A549 (cell line): ENCODE data around the gene NUP62. TPM values are rescaled to one million over a fixed set of nuclear protein-coding genes. Genes with fewer than 3 reads are reported as not detected.

ENCODE experiments used
- ATAC-seq, 2 experiments: fragments of 200-7000 bp in 1 of 2; fragments of >200 bp in 1 of 2; cut with Nextera tagmentation in 1 of 2; cut with Tn5 transposase in 1 of 2; 3 replicates each; pipeline versions ENCODE4 v1.8.0 to v1.9.1; 2018 to 2020; ENCODE audit warnings: mild to moderate bottlenecking in 1 of 2, moderate library complexity in 1 of 2
- CTCF ChIA-PET: fragments of 300-600 bp; sonication (Branson Sonifier 250); formaldehyde crosslinking; extraction: SDS; loops from one replicate; lab custom pipeline; 2021; ENCODE audit warnings: antibody characterized with exemption, inconsistent platforms; lab: Yijun Ruan, JAX
- POLR2A ChIA-PET: fragments of 350-600 bp; formaldehyde crosslinking; extraction: SDS; loops from one replicate; lab custom pipeline; 2021; ENCODE audit warnings: antibody characterized with exemption, inconsistent platforms; lab: Yijun Ruan, JAX
- DNase-seq, 2 experiments: peaks; one replicate each; pipeline versions ENCODE4 v3.0.0 to v3.0.0-alpha.2; 2011 to 2016; ENCODE audit warnings: low read depth in 1 of 2, low spot score in 1 of 2
- FAIRE-seq: peaks from 2 replicates; lab custom pipeline; 2011; peaks lifted over from hg19 to GRCh38; lab: Jason Lieb, UNC
- H3K27ac ChIP-seq, 2 experiments: fragments of >200 bp; sonication (Bioruptor Twin); formaldehyde crosslinking; 3 replicates each; pipeline ENCODE4 v1.5.1; 2016 to 2017
- H3K4me1 ChIP-seq: fragments of >200 bp; sonication (Bioruptor Twin); formaldehyde crosslinking; 3 replicates; pipeline ENCODE4 v1.6.1; 2016
- H3K4me2 ChIP-seq: fragments of >200 bp; sonication (Bioruptor Twin); formaldehyde crosslinking; 3 replicates; pipeline ENCODE4 v1.6.1; 2016
- H3K4me3 ChIP-seq: fragments of >200 bp; sonication (Bioruptor Twin); formaldehyde crosslinking; 3 replicates; pipeline ENCODE4 v1.5.1; 2016
- H3K9me3 ChIP-seq: fragments of >200 bp; sonication (Bioruptor Twin); formaldehyde crosslinking; 3 replicates; pipeline ENCODE4 v1.6.1; 2016
- CHD4 ChIP-seq: fragments of 200-600 bp; sonication (generic); IDR thresholded peaks from 2 replicates; pipeline ENCODE4 v1.6.1; 2016; ENCODE audit warnings: antibody characterized with exemption, mild to moderate bottlenecking, borderline replicate concordance
- ESRRA ChIP-seq: fragments of 150-350 bp; IDR thresholded peaks from 2 replicates; pipeline ENCODE4 v1.6.1; 2014; ENCODE audit warnings: mild to moderate bottlenecking, low read length, borderline replicate concordance
- FOSB ChIP-seq: fragments of 250-450 bp; sonication (Bioruptor Pico); IDR thresholded peaks from 2 replicates; pipeline ENCODE4 v1.5.0; 2020; ENCODE audit warnings: mild to moderate bottlenecking, moderate library complexity
- GATA3 ChIP-seq: IDR thresholded peaks from 2 replicates; pipeline ENCODE4 v1.6.1; 2012; ENCODE audit warnings: borderline replicate concordance
- HOXB13 ChIP-seq: fragments of 250-450 bp; sonication (Bioruptor Pico); IDR thresholded peaks from 2 replicates; pipeline ENCODE4 v1.5.0; 2020; ENCODE audit warnings: low read depth, mild to moderate bottlenecking, moderate library complexity
- JUNB ChIP-seq: fragments of >200 bp; sonication (Bioruptor Twin); formaldehyde crosslinking; IDR thresholded peaks from 2 replicates; pipeline ENCODE4 v1.6.1; 2016
- KDM1A ChIP-seq: fragments of 200-600 bp; sonication (generic); IDR thresholded peaks from 2 replicates; pipeline ENCODE4 v1.6.1; 2016; ENCODE audit warnings: low read depth, mild to moderate bottlenecking
- MAFK ChIP-seq: fragments of 450-650 bp; IDR thresholded peaks from 2 replicates; pipeline ENCODE4 v1.6.1; 2014; ENCODE audit not compliant: partially characterized antibody
- MYC ChIP-seq: IDR thresholded peaks from 2 replicates; pipeline ENCODE4 v1.6.1; 2012; ENCODE audit warnings: mild to moderate bottlenecking, inconsistent platforms, low read length, improper control_type of control experiment, borderline replicate concordance
- POLR2A ChIP-seq: IDR thresholded peaks from 2 replicates; pipeline ENCODE4 v1.6.1; 2012; ENCODE audit warnings: mild to moderate bottlenecking, low read length
- SREBF2 ChIP-seq: fragments of 450-650 bp; IDR thresholded peaks from 2 replicates; pipeline ENCODE4 v1.6.1; 2014; ENCODE audit warnings: mild to moderate bottlenecking, moderate library complexity
- ZC3H11A ChIP-seq: fragments of 450-650 bp; IDR thresholded peaks from 2 replicates; pipeline ENCODE4 v1.6.1; 2014; ENCODE audit warnings: antibody characterized with exemption, mild to moderate bottlenecking
- ZNF302 ChIP-seq: fragments of 250-450 bp; sonication (Bioruptor Pico); IDR thresholded peaks from 2 replicates; pipeline ENCODE4 v1.9.0; 2021; ENCODE audit warnings: inconsistent platforms, mild to moderate bottlenecking, moderate library complexity
- WGBS: methylation state at CpG from one replicate; pipeline ENCODE4 v1.1.6; 2017; ENCODE audit errors: missing lambda C conversion rate; 5-methylcytosine and 5-hydroxymethylcytosine counted together
- polyA plus RNA-seq, 4 experiments: library from polyadenylated mRNA; depleted of rRNA in 3 of 4; stranded (reverse); fragments of >200 nt; fragmentation: RNase III in 1 of 4; extraction: RNeasy Plus Mini Kit Qiagen cat#74134 plus additional on column Dnase treatment in 1 of 4; gene quantifications; 2 replicates in 3 of 4; 3 replicates in 1 of 4; pipeline ENCODE4 v1.2.3, GENCODE V29; 2011 to 2017
- TF ChIP-seq, protein P1 (sequence below): IDR thresholded peaks from 2 replicates; pipeline ENCODE4 v1.6.1; 2012
- TF ChIP-seq, protein P2 (sequence below): fragments of 250-450 bp; sonication (Bioruptor Pico); IDR thresholded peaks from 2 replicates; pipeline ENCODE4 v1.5.0; 2020; ENCODE audit warnings: low read depth, mild to moderate bottlenecking, moderate library complexity
- TF ChIP-seq, protein P3 (sequence below): IDR thresholded peaks from 2 replicates; pipeline ENCODE4 v1.6.1; 2012
- TF ChIP-seq, protein P4 (sequence below): fragments of >200 bp; sonication (Bioruptor Twin); formaldehyde crosslinking; IDR thresholded peaks from 3 replicates; pipeline ENCODE4 v1.6.1; 2016
- TF ChIP-seq, protein P5 (sequence below): fragments of 200-600 bp; sonication (generic); IDR thresholded peaks from 2 replicates; pipeline ENCODE4 v1.6.1; 2016; ENCODE audit warnings: antibody characterized with exemption, mild to moderate bottlenecking, moderate library complexity

Gene NUP62
- polyA plus RNA-seq, 2 of the 4 experiments (the other 2 are of a cell fraction) = 21.4 to 83.9 TPM

DNA sequence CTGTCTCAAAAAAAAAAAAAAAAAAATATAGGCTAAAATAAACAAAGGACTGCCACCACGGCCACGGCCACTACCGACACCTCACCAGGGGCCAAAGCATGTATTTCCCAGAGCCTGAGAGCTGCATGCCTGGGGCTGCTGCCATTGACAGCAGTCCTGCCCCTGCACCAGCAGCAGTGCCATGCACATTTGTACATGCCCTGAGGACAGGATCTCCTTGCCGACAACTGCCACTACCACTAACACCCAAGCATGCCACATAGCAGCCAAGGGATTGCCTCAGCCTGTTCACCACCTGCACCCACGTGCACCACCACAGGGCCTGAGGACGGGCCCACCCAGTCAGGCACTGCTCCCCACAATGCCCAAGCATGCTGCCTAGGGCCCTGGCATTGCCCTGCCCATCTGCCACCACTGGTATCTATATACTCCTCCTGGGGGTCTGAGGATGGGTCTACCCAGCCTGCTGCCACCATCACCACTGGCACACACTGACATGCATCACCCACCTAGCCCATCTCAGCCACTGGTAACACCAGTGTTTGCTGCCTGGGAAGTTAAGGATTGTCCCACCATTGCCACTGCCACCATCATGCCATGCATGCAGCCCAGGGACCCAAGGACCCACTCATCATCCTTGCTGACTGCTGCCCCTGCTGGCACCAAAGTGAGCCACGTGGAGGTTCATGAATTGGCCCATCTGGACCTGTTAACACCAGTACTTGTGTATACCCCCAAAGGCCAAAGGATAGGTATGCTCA is 10.6 kb upstream of the NUP62 start:
- H3K9me3 ChIP-seq = no peaks in the 10 kb centered on the region
- TF ChIP-seq, protein P1, sequence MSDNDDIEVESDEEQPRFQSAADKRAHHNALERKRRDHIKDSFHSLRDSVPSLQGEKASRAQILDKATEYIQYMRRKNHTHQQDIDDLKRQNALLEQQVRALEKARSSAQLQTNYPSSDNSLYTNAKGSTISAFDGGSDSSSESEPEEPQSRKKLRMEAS = peak; percentile 64
- TF ChIP-seq, protein P2, sequence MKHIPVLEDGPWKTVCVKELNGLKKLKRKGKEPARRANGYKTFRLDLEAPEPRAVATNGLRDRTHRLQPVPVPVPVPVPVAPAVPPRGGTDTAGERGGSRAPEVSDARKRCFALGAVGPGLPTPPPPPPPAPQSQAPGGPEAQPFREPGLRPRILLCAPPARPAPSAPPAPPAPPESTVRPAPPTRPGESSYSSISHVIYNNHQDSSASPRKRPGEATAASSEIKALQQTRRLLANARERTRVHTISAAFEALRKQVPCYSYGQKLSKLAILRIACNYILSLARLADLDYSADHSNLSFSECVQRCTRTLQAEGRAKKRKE = no peak
- no peak overlapping the region for H3K4me3 ChIP-seq
- WGBS = 58% methylated on average over 7 of the region's 7 CpGs
- peak; percentile 26 to 61; a peak in 4 of 6 replicates for ATAC-seq
- H3K4me1 ChIP-seq = peaks cover 14% of the 10 kb centered on the region; the same call in 2 of the 3 replicates
- H3K27ac ChIP-seq = no peak overlapping the region
- no peak overlapping the region for H3K4me2 ChIP-seq
- CTCF ChIA-PET = interaction anchor here (0.5 to 7.5 kb wide), 8 partner anchors 9 to 196 kb away, joined by 4 to 121 read pairs (median 5); partner anchors contain the start of gene SIGLEC11
- no peak for FAIRE-seq
- POLR2A ChIA-PET = no interaction called here
- DNase-seq = peak in 1 of 2 experiments; percentile 31

DNA sequence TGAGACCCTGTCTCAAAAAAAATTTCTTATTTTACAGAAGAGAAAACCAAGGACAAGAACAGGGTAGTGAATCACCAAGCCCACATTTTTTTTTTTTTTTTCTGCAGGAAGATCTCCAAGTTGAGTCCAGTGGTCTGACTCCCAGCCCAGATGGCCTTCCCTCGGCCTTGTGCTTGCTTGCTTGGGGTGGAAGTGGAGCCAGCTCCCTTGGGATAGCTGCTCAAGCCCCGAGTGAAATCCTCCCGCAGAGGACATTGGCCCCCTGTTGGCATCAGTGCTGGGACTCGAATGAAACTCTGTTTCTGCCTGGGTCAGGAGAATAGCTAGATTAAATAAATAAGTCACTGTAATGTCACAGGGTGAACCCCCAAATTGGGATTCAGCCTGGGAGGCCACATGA is 9.4 kb upstream of the NUP62 start:
- peaks cover 14% of the 10 kb centered on the region; the same call in 2 of the 3 replicates for H3K4me1 ChIP-seq
- ATAC-seq (no peak), FAIRE-seq (no peak), DNase-seq (no peak)
- no peaks in the 10 kb centered on the region for H3K9me3 ChIP-seq
- TF ChIP-seq FOSB = no peak
- TF ChIP-seq, protein P3, sequence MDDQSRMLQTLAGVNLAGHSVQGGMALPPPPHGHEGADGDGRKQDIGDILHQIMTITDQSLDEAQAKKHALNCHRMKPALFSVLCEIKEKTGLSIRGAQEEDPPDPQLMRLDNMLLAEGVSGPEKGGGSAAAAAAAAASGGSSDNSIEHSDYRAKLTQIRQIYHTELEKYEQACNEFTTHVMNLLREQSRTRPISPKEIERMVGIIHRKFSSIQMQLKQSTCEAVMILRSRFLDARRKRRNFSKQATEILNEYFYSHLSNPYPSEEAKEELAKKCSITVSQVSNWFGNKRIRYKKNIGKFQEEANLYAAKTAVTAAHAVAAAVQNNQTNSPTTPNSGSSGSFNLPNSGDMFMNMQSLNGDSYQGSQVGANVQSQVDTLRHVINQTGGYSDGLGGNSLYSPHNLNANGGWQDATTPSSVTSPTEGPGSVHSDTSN = no peak
- no peak for TF ChIP-seq GATA3
- TF ChIP-seq, protein P4, sequence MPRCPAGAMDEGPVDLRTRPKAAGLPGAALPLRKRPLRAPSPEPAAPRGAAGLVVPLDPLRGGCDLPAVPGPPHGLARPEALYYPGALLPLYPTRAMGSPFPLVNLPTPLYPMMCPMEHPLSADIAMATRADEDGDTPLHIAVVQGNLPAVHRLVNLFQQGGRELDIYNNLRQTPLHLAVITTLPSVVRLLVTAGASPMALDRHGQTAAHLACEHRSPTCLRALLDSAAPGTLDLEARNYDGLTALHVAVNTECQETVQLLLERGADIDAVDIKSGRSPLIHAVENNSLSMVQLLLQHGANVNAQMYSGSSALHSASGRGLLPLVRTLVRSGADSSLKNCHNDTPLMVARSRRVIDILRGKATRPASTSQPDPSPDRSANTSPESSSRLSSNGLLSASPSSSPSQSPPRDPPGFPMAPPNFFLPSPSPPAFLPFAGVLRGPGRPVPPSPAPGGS = no peak
- TF ChIP-seq, protein P2 = no peak
- TF ChIP-seq JUNB = no peak
- no peak for TF ChIP-seq ZC3H11A
- TF ChIP-seq, protein P1 = no peak
- TF ChIP-seq HOXB13 = no peak
- TF ChIP-seq, protein P5, sequence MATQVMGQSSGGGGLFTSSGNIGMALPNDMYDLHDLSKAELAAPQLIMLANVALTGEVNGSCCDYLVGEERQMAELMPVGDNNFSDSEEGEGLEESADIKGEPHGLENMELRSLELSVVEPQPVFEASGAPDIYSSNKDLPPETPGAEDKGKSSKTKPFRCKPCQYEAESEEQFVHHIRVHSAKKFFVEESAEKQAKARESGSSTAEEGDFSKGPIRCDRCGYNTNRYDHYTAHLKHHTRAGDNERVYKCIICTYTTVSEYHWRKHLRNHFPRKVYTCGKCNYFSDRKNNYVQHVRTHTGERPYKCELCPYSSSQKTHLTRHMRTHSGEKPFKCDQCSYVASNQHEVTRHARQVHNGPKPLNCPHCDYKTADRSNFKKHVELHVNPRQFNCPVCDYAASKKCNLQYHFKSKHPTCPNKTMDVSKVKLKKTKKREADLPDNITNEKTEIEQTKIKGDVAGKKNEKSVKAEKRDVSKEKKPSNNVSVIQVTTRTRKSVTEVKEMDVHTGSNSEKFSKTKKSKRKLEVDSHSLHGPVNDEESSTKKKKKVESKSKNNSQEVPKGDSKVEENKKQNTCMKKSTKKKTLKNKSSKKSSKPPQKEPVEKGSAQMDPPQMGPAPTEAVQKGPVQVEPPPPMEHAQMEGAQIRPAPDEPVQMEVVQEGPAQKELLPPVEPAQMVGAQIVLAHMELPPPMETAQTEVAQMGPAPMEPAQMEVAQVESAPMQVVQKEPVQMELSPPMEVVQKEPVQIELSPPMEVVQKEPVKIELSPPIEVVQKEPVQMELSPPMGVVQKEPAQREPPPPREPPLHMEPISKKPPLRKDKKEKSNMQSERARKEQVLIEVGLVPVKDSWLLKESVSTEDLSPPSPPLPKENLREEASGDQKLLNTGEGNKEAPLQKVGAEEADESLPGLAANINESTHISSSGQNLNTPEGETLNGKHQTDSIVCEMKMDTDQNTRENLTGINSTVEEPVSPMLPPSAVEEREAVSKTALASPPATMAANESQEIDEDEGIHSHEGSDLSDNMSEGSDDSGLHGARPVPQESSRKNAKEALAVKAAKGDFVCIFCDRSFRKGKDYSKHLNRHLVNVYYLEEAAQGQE = no peak
- TF ChIP-seq MYC = no peak
- TF ChIP-seq ESRRA = no peak
- no peak for TF ChIP-seq CHD4
- no peak for TF ChIP-seq SREBF2
- TF ChIP-seq KDM1A = no peak
- no peak for TF ChIP-seq POLR2A
- no peak for TF ChIP-seq ZNF302
- no peak for TF ChIP-seq MAFK
- H3K27ac ChIP-seq = no peak overlapping the region
- CTCF ChIA-PET = interaction anchor here (0.6 to 7.5 kb wide), 16 partner anchors 9 to 318 kb away, joined by 3 to 121 read pairs (median 6); partner anchors contain the start of genes SIGLEC11, VRK3 and ZNF473
- no peak overlapping the region for H3K4me2 ChIP-seq
- POLR2A ChIA-PET = no interaction called here
- 80% methylated on average over 4 of the region's 4 CpGs for WGBS
- H3K4me3 ChIP-seq = no peak overlapping the region
